Adrenal gland (tissue), 5 donors: Measurements from ENCODE around the gene AFM.

Experiments
- POLR2A ChIP-seq, 2 donors: fragments of 450-650 bp; IDR thresholded peaks; one replicate each; pipeline ENCODE4 v1.6.1; 2017; ENCODE audit warnings: antibody characterized with exemption in 2 of 2, mild to moderate bottlenecking in 2 of 2, moderate library complexity in 1 of 2
- TF ChIP-seq, protein P1 (sequence below), 6 experiments: fragments of 450-650 bp in 4 of 6; fragments of 200-600 bp in 2 of 6; sonication (generic) in 1 of 6; IDR thresholded peaks; 1 replicate in 5 of 6; 2 replicates in 1 of 6; pipeline versions ENCODE4 v1.5.1 to v1.8.0; 2016 to 2021; ENCODE audit warnings: antibody characterized with exemption in 6 of 6, mild to moderate bottlenecking in 2 of 6, moderate library complexity in 1 of 6
- donor health status: DM: no; HTN: no; CAD: no.

GRCh38 chr4:73443224-73443623 lies 38.3 kb upstream of the AFM start:
- TF ChIP-seq, protein P1, sequence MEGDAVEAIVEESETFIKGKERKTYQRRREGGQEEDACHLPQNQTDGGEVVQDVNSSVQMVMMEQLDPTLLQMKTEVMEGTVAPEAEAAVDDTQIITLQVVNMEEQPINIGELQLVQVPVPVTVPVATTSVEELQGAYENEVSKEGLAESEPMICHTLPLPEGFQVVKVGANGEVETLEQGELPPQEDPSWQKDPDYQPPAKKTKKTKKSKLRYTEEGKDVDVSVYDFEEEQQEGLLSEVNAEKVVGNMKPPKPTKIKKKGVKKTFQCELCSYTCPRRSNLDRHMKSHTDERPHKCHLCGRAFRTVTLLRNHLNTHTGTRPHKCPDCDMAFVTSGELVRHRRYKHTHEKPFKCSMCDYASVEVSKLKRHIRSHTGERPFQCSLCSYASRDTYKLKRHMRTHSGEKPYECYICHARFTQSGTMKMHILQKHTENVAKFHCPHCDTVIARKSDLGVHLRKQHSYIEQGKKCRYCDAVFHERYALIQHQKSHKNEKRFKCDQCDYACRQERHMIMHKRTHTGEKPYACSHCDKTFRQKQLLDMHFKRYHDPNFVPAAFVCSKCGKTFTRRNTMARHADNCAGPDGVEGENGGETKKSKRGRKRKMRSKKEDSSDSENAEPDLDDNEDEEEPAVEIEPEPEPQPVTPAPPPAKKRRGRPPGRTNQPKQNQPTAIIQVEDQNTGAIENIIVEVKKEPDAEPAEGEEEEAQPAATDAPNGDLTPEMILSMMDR (IDR thresholded peaks at IDR 0.05): no peak
- TF ChIP-seq POLR2A (IDR thresholded peaks at IDR 0.05): no peak
